Lower lobe of right lung (tissue), 2 donors: ENCODE data around the gene TRIM65. TPM values are rescaled to one million over a fixed set of nuclear protein-coding genes. Genes with fewer than 3 reads are reported as not detected.

ENCODE experiments used
- ATAC-seq, 2 donors: fragments of 200-7000 bp; cut with Tn5 transposase; one replicate each; pipeline ENCODE4 v1.9.1; 2020 to 2022; ENCODE audit warnings: mild to moderate bottlenecking in 2 of 2, moderate library complexity in 2 of 2
- DNase-seq: peaks from one replicate; pipeline ENCODE4 v3.0.0-alpha.2; 2020
- H3K27ac ChIP-seq: fragments of 200-600 bp; one replicate; pipeline ENCODE4 v1.8.0; 2022
- H3K27me3 ChIP-seq: fragments of 200-600 bp; one replicate; pipeline ENCODE4 v1.8.0; 2022; ENCODE audit warnings: low read depth
- H3K36me3 ChIP-seq: fragments of 200-600 bp; one replicate; pipeline ENCODE4 v1.8.0; 2022; ENCODE audit warnings: mild to moderate bottlenecking
- H3K4me1 ChIP-seq: fragments of 200-600 bp; one replicate; pipeline ENCODE4 v1.8.0; 2022
- H3K4me3 ChIP-seq: fragments of 200-600 bp; one replicate; pipeline ENCODE4 v1.8.0; 2022; ENCODE audit warnings: mild to moderate bottlenecking
- H3K9me3 ChIP-seq: fragments of 200-600 bp; one replicate; pipeline ENCODE4 v1.8.0; 2022
- CTCF ChIP-seq: fragments of 200-600 bp; IDR thresholded peaks from one replicate; pipeline ENCODE4 v1.8.0; 2022; ENCODE audit warnings: antibody characterized with exemption, mild to moderate bottlenecking
- intact Hi-C: fragments of 100-400 bp; cut with DNase I; formaldehyde crosslinking; loops from one replicate; pipeline ENCODE4 v1.11.0; 2022
- total RNA-seq: library from RNA; stranded (reverse); fragmentation: NEBNext Ultra II Directional; extraction: Animal tissue kit (Norgen Biotek cat#: 25700); gene quantifications from one replicate; pipeline ENCODE4 v1.2.1, GENCODE V29; 2021
- donor health status: DM: no; HTN: yes; CAD: no; lungs with severe emphysema.

TRIM65 gene
- total RNA-seq, 1 donor from 2014 or later, result 32.4 TPM

DNA sequence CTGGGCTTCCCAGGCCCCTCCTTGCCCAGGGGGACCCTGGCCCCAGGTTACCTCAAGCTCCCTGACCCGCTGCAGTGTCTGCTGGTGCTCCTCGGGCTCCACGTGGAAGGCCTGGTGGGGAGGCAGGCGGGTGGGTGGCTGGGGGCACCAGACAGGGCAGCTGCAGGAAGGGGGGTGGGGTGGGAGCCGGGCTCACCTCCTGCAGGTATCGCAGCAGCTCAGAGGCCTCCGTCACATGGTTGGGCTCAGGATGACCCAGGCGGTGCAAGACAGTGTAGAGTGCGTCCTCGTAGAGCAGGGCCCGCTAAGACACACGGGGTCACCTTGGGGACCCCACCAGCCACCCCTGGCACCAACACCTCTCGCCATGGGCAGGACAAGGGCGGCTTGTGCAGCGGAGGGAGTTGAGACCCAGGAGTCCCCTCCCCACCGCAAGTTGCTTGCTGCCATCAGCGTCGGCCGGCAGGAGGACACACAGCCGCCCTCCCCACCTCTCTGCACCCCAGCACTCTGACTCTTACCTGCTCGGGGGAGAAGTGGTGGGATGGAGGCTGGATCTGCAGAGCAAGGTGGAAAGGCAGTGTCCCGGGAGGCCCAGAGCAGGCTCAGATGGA is 53.7 kb downstream of the TRIM65 start:
- ATAC-seq (no peak), DNase-seq (no peak)
- no peak for TF ChIP-seq CTCF
- H3K9me3 ChIP-seq, result no peaks in the 10 kb centered on the region
- H3K36me3 ChIP-seq, result peaks cover 43% of the 10 kb centered on the region
- peak overlapping the region; percentile 59 for H3K4me3 ChIP-seq
- intact Hi-C loops, result no loop called here
- H3K27ac ChIP-seq, result peak overlapping the region; percentile 90
- peaks cover 59% of the 10 kb centered on the region for H3K4me1 ChIP-seq
- H3K27me3 ChIP-seq, result no peaks in the 10 kb centered on the region

DNA sequence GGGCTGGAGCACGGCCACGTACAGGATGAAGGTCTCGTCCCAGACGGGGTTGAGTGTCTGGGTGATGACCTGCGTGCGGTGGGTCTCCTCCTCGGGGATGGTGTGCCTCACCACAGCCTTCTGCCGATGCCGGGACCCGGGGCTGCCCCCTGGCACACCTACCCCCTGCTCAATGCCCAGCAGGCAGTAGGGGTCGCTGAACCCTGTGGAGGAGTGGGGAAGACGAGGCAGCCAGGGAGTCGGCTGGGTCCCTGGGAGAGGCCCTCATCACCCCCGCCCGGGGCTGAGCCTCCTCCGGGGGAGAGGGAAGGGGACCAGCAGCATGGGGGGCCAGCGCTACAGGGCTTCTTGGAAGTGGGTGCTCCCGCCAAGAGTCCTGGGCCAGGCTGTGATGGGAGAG is 54.3 kb downstream of the TRIM65 start:
- no peak for ATAC-seq

DNA sequence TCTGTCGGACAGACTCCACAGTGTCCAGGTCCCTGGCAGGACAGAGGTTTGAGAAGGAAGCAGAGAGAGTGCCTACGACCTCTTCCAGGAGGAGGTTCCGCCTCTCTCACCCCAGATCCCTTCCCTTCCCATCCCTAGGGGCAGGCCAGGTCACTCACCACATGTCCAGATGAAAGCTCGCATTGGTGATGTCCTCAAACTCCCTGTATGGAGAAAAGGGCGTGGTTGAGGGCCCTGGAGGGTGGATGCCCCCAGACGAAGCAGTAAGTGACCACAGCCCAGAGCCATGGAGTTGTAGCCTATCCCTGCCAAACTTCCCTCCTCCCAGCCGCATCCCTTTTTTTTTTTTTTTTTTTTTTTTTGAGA is 56.0 kb downstream of the TRIM65 start:
- intact Hi-C loops, result no loop called here
- H3K9me3 ChIP-seq, result no peaks in the 10 kb centered on the region
- TF ChIP-seq CTCF, result no peak
- no peak for ATAC-seq
- H3K27me3 ChIP-seq, result no peaks in the 10 kb centered on the region
- DNase-seq, result no peak
- H3K27ac ChIP-seq, result no peak overlapping the region
- peaks cover 36% of the 10 kb centered on the region for H3K4me1 ChIP-seq
- H3K36me3 ChIP-seq, result peaks cover 34% of the 10 kb centered on the region
- H3K4me3 ChIP-seq, result no peak overlapping the region

More for the DNA sequence above, 54.3 kb downstream of the TRIM65 start:
- intact Hi-C loops, result no loop called here
- H3K36me3 ChIP-seq, result peaks cover 41% of the 10 kb centered on the region
- no peak for DNase-seq
- TF ChIP-seq CTCF, result no peak
- peak overlapping the region; percentile 59 for H3K4me3 ChIP-seq
- H3K9me3 ChIP-seq, result no peaks in the 10 kb centered on the region
- peaks cover 53% of the 10 kb centered on the region for H3K4me1 ChIP-seq
- no peaks in the 10 kb centered on the region for H3K27me3 ChIP-seq
- H3K27ac ChIP-seq, result peak overlapping the region; percentile 90

GRCh38 chr17:75839942-75840798 is 56.6 kb downstream of the TRIM65 start:
- intact Hi-C loops, result no loop called here
- Histone ChIP-seq H3K4me3 (no peak overlapping the region), H3K9me3 (no peaks in the 10 kb centered on the region), H3K27ac (no peak overlapping the region), H3K4me1 (peaks cover 30% of the 10 kb centered on the region), H3K27me3 (no peaks in the 10 kb centered on the region), H3K36me3 (peaks cover 39% of the 10 kb centered on the region)
- DNase-seq (no peak), ATAC-seq (no peak)
- TF ChIP-seq CTCF, result no peak

Other genes with a start within 250 kb of the TRIM65 start
- 39.4 TPM for gene RECQL5, start 229.8 kb downstream of the TRIM65 start, total RNA-seq
- gene SAP30BP, start 229.6 kb downstream of the TRIM65 start, total RNA-seq, result 73.0 TPM
- 34.7 TPM for gene ITGB4, start 175.5 kb downstream of the TRIM65 start, total RNA-seq
- gene GALK1, start 131.8 kb downstream of the TRIM65 start, total RNA-seq, result 34.0 TPM
- 31.1 TPM for gene UNK, start 112.1 kb downstream of the TRIM65 start, total RNA-seq
- gene UNC13D, start 52.5 kb downstream of the TRIM65 start, total RNA-seq, result 118 TPM
- 145 TPM for gene WBP2, start 41.6 kb downstream of the TRIM65 start, total RNA-seq
- 21.0 TPM for gene TRIM47, start 18.4 kb downstream of the TRIM65 start, total RNA-seq
- gene MRPL38, start 7.9 kb upstream of the TRIM65 start, total RNA-seq, result 68.9 TPM
- 13.1 TPM for gene FBF1, start 44.1 kb upstream of the TRIM65 start, total RNA-seq
- 67.1 TPM for gene ACOX1, start 82.2 kb upstream of the TRIM65 start, total RNA-seq
- 14.6 TPM for gene TEN1, start 82.3 kb upstream of the TRIM65 start, total RNA-seq
- gene CDK3, start 103.9 kb upstream of the TRIM65 start, total RNA-seq, result 8.4 TPM
- gene EVPL, start 130.4 kb upstream of the TRIM65 start, total RNA-seq, result 36.8 TPM
- gene SRP68, start 175.6 kb upstream of the TRIM65 start, total RNA-seq, result 65.0 TPM
- not detected for gene GALR2, start 177.8 kb upstream of the TRIM65 start, total RNA-seq
- not detected for gene ZACN, start 182.2 kb upstream of the TRIM65 start, total RNA-seq
- gene EXOC7, start 206.8 kb upstream of the TRIM65 start, total RNA-seq, result 118 TPM
- gene FOXJ1, start 244.3 kb upstream of the TRIM65 start, total RNA-seq, result 21.5 TPM